HL-60/S4 treated with retinoic acid at 250 ng/mL for 4 days and 3 days (cell line): ENCODE results near the gene HIVEP3.

ENCODE experiments used
- in situ Hi-C: fragments of 300-500 bp; cut with MboI; formaldehyde crosslinking; loops from 2 replicates; pipeline ENCODE4 v1.7.0; 2022; ENCODE audit warnings: low sequenced_read_pairs

Gene HIVEP3

DNA sequence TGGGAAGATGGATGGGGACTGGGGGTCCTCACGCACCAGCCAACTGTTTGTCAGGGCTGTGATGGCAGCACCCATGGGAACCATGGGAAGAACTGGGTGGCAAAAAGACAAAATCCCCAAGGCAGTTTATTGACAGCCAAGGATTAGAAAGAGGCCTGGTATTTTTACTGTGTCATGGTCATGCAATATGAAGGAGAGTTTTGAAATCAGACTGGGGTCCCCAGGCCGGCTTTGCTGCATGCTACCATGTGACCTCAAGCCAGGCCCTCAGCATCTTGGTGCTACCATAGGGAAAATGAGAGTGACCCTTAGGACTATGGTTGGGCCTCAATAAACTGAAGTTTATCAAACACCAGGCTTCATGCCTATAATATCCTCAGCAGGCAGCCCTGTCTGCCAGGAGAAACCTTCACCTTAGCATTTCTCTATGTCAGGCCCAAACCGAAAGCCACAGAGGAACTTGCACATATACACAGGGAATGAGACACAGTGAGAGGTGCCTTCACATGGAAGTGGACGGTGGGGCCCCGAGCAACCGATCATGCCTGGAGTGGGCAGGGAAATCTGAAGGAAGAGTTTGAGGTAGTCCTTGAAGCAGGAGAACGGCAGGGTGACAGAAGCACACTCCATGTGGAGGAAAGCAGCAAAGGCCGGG, 203.2 kb downstream of the HIVEP3 start:
- in situ Hi-C loops: no loop called here

- in situ Hi-C loops: no loop called here
Observed at GRCh38 chr1:41714638-41715389, 203.9 kb downstream of the HIVEP3 start.

DNA sequence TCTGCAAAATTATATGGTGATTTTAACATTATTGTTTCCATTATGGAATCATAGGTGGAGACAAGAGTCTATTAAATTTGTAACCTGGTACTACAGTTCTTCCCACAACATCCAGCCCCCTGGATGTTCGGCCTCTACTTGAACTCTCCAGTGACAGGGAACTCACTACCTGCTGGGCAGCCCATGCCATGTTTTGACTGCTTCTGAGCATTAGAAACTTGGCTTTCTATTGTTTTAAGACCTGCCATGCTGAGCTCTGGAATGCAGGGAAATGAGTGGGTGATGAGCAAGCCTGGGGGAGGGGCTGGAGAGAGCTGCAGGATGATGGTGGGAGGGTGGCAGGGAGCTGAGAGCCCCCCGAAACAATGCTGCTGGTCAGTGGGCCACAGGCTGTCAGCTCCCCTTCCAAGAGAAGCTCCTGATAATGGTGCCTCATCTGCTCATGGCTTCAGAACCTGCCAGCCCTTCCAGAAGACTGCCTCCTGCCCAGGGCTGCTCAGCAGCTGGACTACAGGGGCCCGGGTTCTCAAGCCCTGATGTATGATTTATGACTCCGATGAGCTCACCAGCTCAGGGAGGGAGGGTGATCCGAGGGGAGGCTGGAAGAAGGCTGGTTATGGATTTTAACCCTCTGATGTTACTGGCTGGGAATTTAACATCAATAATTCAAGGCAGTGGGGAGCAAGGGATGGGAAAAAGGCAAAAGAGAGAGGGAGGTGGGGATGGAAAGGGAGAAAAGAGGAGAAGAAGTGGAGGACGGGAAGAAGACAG, 205.0 kb downstream of the HIVEP3 start:
- in situ Hi-C loops: no loop called here

DNA sequence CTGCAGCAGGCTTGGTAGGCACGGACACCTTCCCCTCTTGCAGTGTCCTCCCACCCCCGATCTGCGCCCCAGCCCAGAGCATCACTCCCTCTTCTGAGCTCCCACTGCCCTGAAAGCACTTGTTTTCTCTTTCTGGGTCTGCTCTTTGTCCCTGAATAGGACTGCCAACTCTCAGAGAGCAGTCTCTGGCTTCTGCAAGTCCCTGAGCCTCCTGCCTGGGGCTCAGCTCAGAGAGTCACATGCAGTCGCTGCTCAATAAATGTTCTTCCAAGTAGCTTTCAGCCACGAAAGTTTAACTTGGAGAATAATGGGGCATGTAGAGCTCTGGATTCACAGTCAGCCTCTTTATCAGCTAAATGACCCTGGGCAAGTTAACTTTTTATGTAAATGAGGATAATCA, 205.6 kb downstream of the HIVEP3 start:
- in situ Hi-C loops: no loop called here

DNA sequence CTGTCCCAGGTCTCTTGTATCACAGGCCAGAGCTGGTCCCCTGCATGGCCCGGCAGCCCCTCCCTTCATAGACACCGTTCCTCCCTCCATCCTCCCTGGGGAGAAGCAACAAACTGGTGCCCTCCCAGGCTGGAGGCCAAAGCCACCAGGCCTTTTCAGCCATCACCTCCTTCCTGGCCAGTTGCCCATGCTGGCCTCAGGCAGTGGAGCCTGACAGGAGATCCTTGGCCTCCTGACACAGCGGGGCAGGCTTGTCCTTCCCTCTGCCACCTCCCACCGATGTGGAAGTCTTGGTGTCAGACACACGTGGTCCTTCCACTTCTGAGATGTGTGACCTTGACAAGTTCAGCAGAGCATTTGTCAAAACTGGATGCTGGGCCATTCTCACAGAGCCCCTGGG, 206.0 kb downstream of the HIVEP3 start:
- in situ Hi-C loops: no loop called here

DNA sequence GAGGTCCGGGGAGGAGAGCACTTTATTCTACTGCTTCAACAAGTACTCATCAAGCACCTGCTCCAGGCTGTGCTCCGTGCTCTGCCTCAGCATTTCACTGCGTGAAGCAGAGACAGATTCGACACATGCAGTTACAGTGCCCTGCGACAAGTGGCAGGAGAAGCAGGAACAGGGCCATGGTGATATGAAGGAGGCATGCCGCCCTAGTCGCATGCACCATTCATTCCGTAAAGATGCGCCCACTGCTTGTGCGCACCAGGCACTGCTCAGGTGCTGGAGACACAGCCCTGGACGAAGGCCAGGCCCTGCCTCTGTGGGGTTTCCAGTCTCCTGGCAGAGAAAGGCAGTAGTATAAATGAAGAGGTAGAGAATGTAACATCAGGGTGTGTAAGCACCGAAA, 206.6 kb downstream of the HIVEP3 start:
- in situ Hi-C loops: no loop called here

DNA sequence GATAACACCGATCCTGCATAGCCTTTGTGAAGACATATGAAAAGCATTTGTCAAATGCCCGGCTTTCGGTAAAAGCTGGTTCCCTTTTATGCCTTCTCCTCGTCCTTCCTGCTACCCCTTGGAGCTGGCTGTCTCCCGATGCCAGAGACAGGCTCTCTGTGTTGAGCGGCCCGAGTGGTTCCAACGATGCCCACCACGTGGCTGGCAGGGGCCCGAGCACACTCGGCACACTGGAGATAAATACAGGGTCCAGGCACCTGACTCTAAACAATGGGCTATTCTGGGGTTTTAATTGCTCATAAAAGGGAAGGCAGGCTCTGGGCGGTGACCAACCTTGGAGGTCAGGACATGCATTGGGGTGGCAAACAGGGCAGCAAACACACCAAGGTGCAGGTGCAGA, 207.1 kb downstream of the HIVEP3 start:
- in situ Hi-C loops: no loop called here

DNA sequence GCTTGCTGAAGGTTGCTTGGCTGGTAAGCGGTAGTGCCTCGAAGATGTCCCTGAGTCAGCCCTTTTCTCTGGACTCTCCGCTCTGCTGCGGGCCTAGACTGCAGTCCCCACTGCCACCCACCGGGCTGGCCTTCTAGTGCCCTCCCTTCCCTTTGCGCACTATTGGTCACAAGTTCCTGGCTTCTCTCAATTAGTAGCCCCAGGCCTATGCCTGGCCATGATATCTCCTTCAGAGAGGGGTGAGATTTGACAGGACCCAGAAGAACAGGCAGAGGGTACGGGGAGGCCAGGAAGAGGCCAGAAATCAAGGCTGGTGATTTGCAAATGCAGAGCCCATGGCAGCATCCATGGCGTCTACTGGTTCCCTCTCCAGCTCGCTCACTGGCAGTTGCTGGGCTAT, 207.7 kb downstream of the HIVEP3 start:
- in situ Hi-C loops: no loop called here

DNA sequence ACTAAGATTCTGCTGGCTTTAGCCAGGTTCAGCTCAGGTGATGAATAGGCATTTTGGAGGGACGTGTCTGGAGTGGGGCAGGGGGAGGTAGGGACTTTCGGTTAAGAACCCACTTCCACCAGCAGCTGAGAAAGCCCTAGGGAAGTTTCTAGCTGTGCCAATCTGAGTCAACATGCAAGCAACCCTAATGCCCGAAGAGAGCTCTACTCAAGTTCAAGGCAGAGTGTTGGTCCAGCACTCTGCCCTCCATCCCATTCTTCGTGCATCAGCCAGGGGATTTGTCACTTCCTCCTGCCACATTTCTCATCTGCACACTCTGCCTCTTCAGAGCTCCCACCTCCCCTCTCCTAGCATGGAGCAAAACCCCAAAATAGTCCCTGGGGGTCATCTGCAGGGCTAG, 208.8 kb downstream of the HIVEP3 start:
- in situ Hi-C loops: no loop called here

DNA sequence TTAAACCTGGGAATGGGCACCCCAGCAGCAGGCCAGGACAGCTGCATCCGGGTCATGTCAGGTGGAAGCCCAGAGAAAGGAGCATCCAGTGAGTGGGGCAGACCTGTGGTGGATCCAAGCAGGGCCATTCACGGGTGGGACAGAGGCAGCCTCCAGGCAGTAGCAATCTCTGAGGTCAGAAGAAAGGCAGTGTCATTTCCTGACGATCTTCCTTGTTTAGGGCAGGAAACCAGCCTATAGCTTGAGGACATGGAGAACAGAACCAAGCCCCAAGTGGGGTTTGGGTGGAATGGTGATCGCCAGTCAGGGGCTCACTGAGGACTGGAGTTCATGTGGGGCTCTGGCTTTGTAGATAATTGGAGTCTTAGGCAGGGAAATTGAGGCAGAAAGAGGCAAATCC, 209.4 kb downstream of the HIVEP3 start:
- in situ Hi-C loops: no loop called here

DNA sequence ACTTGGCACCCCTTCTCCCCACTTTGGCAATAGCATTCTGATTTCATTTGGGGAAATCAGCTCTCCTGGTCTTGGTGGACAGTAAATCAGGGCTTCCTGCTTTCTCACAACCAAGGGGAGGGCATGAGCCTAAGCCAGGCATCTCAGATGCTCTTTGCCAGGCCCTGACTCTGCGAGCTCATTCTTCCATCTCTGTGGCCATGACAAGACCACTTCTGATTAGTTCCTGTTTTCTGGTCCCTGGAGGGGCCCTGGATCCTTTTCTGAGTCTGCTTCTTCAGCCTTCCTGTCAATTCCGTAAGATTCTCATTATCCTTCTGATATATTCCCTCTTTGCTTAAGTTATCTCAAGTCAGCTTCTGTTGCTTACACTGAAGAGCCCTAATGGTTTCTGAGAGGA, 210.4 kb downstream of the HIVEP3 start:
- in situ Hi-C loops: no loop called here

DNA sequence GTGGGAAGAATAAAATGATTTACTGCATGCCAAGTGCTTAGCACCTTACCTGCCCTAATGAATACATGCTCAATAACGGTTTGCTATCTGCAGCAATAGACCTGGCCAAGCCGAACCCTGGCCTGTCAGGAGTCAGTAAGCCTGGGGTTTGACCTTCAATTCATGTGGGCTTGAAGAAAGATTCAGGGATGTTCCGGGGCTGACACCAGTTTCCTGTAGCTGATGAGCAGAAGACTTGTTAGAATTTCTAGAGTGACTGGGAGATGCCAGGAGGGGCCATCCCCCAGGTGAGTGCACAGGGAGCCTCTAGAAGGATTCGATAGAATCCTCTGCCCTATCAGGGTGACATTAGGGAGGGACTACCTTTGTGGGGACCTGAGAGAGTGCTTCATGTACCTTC, 210.9 kb downstream of the HIVEP3 start:
- in situ Hi-C loops: no loop called here

DNA sequence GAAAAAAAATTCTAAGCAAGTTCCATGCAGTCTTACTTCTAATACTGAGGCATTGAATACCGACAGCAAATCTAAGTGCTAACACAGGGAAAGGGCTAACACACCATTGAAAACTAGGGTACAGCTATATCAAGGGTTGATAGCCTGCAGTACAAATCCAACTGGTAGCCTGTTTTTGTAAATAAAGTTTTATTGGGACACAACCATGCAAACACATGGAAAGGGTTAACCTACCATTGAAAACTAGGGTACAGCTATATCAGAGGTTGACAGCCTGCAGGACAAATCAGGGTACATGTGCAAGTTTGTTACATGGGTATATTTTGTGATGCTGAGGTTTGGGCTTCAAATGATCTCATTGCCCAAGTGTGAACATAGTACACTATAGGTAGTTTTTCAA, 212.9 kb downstream of the HIVEP3 start:
- in situ Hi-C loops: no loop called here

- in situ Hi-C loops: no loop called here
Observed at GRCh38 chr1:41704196-41704595, 214.5 kb downstream of the HIVEP3 start.

DNA sequence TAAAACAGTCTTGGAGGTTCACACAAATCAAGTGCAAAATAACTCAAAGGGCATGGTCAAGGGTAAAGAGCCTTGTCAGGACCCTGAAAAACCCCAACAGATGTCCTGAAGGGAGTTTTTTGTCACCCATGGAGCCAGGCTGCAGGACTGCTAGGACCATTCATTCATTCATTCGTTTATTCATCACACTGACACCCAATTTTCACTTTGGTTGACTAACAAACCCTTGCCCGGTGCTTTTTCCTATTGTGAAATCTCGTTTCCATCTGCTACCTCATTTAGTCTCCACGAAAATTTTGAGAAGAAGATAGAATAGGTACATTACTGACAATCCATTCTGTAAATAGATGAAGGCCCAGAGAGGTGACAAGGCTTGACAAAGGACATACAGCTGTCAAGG, 216.0 kb downstream of the HIVEP3 start:
- in situ Hi-C loops: no loop called here

GRCh38 chr1:41700986-41701535, 217.7 kb downstream of the HIVEP3 start:
- in situ Hi-C loops: no loop called here

- in situ Hi-C loops: no loop called here
Observed at GRCh38 chr1:41700581-41700980, 218.1 kb downstream of the HIVEP3 start.

- in situ Hi-C loops: no loop called here
Observed at GRCh38 chr1:41699861-41700248, 218.9 kb downstream of the HIVEP3 start.

GRCh38 chr1:41698916-41699860, 219.5 kb downstream of the HIVEP3 start:
- in situ Hi-C loops: no loop called here

DNA sequence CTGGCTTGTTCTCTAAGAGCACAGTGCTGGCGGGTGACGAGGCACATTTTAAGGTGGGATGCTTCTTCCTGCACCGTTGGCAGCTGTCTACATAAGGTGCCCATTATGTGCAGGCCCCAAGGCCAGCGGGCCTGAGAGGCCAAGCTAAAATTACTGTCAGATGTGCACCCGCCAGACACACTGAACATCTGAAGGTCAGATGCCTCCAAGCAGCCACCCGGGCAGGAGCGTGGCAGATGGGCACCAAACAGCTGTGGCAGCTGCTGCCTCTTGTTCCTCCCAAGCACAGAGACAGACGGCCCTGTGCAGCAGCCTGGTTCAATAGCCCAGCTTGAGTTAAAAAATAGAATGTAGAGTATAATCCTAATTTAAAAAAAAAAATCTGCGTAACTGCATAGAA, 222.3 kb downstream of the HIVEP3 start:
- in situ Hi-C loops: no loop called here
